T-helper 17 cell (primary cell): ENCODE data around the gene ATN1. TPM values are rescaled to one million over a fixed set of nuclear protein-coding genes. Genes with fewer than 3 reads are reported as not detected.

Experiments used
- ATAC-seq: fragments of 150-1000 bp; cut with Tn5 transposase; 2 replicates; pipeline ENCODE4 v1.10.0; 2021; ENCODE audit warnings: mild to moderate bottlenecking, moderate library complexity
- DNase-seq, 3 donors: peaks; one replicate each; pipeline versions ENCODE4 v3.0.0 to v3.0.0-alpha.2; 2020 to 2021
- H3K9me3 ChIP-seq: one replicate; pipeline ENCODE4 v1.7.0; 2013; ENCODE audit warnings: low read length, mild to moderate bottlenecking; ENCODE audit not compliant: control insufficient read depth, poor library complexity, severe bottlenecking
- H3K27ac Mint-ChIP-seq: one replicate; pipeline ENCODE4 v1.8.0; 2022; ENCODE audit warnings: mild to moderate bottlenecking, moderate library complexity, mixed read lengths
- H3K27me3 Mint-ChIP-seq: one replicate; pipeline ENCODE4 v1.8.0; 2022; ENCODE audit warnings: mixed read lengths
- H3K36me3 Mint-ChIP-seq: one replicate; pipeline ENCODE4 v1.8.0; 2022; ENCODE audit warnings: low read depth, mixed read lengths
- H3K4me1 Mint-ChIP-seq: one replicate; pipeline ENCODE4 v1.8.0; 2022; ENCODE audit warnings: mild to moderate bottlenecking, mixed read lengths
- H3K4me3 Mint-ChIP-seq: one replicate; pipeline ENCODE4 v1.8.0; 2022; ENCODE audit warnings: mild to moderate bottlenecking, moderate library complexity, mixed read lengths
- total RNA-seq, 4 donors: library from RNA in 2 of 4; stranded (reverse) in 2 of 4; gene quantifications; one replicate each; pipeline ENCODE4 v1.2.3 and lab custom pipeline; 2022 to 2026

ATN1 gene
- total RNA-seq, 2 donors from 2014 or later = 24.1 to 28.9 TPM

- ATAC-seq (no peak), DNase-seq (no peak)
- peak overlapping the region; percentile 96 for H3K4me3 Mint-ChIP-seq
- peak overlapping the region; percentile 98 for H3K27ac Mint-ChIP-seq
- no peaks in the 10 kb centered on the region for H3K9me3 ChIP-seq
- no peaks in the 10 kb centered on the region for H3K27me3 Mint-ChIP-seq
- H3K4me1 Mint-ChIP-seq = peaks cover 86% of the 10 kb centered on the region
- peaks cover 13% of the 10 kb centered on the region for H3K36me3 Mint-ChIP-seq
Observed at GRCh38 chr12:6957151-6957701, 29.5 kb downstream of the ATN1 start.

DNA sequence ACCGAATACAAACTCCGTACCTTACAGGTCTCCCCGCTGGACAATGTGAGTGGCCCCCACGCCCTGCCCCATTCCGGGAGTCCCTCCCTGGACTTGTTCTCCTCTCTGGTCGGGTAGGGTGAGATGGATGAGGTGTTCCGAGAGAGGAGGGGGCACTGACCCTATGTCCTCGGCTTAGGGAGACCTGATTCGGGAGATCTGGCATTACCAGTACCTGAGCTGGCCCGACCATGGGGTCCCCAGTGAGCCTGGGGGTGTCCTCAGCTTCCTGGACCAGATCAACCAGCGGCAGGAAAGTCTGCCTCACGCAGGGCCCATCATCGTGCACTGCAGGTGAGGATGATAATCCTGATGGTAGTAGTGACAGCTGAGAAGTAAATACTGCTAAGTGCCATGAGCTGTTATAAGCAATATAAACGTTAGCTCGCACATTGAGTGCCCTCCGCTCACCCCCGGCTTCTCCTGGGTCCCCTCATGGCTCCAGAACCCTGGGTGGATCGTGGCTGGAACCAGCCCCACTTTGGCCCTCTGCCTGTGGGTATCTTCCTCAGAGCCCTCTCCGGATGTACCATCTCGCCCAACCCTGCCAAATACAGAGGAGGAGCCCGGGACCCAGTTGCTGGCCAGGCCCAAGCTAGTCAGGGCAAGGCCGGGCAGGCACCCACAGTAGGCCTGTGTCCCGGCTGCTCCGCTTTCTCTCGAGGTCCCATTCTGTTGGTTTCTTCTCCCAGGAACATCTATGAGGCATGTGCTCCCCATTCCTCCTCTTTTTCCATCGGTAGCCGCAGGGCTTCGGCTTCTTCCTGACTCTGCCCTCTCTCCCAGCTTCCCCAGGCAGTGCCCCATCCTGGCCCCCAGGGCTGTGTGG, 30.2 kb downstream of the ATN1 start:
- peaks cover 13% of the 10 kb centered on the region for H3K36me3 Mint-ChIP-seq
- DNase-seq (no peak), ATAC-seq (no peak)
- peak overlapping the region; percentile 98 for H3K27ac Mint-ChIP-seq
- H3K9me3 ChIP-seq = no peaks in the 10 kb centered on the region
- peak overlapping the region; percentile 96 for H3K4me3 Mint-ChIP-seq
- H3K4me1 Mint-ChIP-seq = peaks cover 80% of the 10 kb centered on the region
- no peaks in the 10 kb centered on the region for H3K27me3 Mint-ChIP-seq

DNA sequence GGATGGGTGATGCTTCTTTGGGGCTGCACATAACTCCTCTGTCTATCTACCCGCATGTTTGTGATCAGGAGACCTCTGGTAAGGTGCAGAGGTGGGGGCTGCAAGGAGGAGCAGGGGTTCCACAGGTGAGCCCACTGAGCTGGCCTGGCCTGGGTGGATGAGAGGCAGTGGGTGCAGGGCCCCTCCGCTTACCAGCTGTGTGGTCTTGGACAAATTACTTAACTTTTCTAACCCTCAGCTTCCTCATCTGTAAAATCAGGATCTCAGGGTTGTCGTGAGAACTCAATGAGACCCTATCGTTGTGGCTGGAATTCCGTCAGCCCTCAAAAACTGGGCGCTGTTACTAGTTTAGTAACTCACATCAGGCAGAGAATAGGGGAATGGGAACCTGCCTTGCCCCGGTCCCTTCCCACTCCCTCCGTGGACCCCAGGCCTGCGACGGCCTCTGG, 30.9 kb downstream of the ATN1 start:
- H3K4me3 Mint-ChIP-seq = peak overlapping the region; percentile 96
- H3K27me3 Mint-ChIP-seq = no peaks in the 10 kb centered on the region
- peaks cover 74% of the 10 kb centered on the region for H3K4me1 Mint-ChIP-seq

GRCh38 chr12:6959058-6959804, 31.5 kb downstream of the ATN1 start:
- H3K9me3 ChIP-seq = no peaks in the 10 kb centered on the region
- H3K27me3 Mint-ChIP-seq = no peaks in the 10 kb centered on the region
- H3K4me1 Mint-ChIP-seq = peaks cover 68% of the 10 kb centered on the region
- H3K27ac Mint-ChIP-seq = peak overlapping the region; percentile 98
- DNase-seq (peak; percentile 60 to 66 (median 60)), ATAC-seq (peak; percentile 68)
- H3K36me3 Mint-ChIP-seq = peaks cover 13% of the 10 kb centered on the region
- peak overlapping the region; percentile 96 for H3K4me3 Mint-ChIP-seq

More for the DNA sequence above, 30.9 kb downstream of the ATN1 start:
- ATAC-seq (peak; percentile 1), DNase-seq (no peak)
- peaks cover 13% of the 10 kb centered on the region for H3K36me3 Mint-ChIP-seq
- H3K27ac Mint-ChIP-seq = peak overlapping the region; percentile 98
- no peaks in the 10 kb centered on the region for H3K9me3 ChIP-seq

DNA sequence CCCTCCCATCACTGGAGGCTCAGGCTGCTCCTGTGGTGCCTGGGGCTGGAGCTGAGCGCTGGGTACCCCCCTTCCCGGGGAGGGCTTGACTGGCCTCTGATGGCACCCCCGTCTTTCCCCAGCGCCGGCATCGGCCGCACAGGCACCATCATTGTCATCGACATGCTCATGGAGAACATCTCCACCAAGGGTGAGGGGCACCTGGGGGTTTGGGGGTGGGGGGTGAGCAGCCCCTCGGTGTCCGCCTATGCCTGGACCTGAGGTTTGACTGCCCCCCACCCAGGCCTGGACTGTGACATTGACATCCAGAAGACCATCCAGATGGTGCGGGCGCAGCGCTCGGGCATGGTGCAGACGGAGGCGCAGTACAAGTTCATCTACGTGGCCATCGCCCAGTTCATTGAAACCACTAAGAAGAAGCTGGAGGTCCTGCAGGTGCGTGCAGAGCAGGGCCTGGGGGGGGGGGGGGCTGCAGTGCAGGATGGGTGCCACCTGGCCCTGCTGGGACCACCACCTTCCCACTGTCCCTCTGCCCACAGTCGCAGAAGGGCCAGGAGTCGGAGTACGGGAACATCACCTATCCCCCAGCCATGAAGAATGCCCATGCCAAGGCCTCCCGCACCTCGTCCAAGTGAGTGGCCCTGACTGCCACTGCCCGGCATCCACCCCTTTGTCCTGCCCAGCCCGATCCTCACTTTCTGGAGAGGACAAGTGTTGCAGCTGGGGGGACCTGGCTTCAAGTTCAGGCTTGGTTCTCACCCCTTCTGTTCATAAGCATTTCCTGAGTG, 32.2 kb downstream of the ATN1 start:
- DNase-seq (no peak), ATAC-seq (no peak)
- Mint-ChIP-seq H3K4me1 (peaks cover 63% of the 10 kb centered on the region), H3K4me3 (peak overlapping the region; percentile 96), H3K27ac (peak overlapping the region; percentile 98), H3K27me3 (no peaks in the 10 kb centered on the region), H3K36me3 (peaks cover 11% of the 10 kb centered on the region)
- H3K9me3 ChIP-seq = no peaks in the 10 kb centered on the region

DNA sequence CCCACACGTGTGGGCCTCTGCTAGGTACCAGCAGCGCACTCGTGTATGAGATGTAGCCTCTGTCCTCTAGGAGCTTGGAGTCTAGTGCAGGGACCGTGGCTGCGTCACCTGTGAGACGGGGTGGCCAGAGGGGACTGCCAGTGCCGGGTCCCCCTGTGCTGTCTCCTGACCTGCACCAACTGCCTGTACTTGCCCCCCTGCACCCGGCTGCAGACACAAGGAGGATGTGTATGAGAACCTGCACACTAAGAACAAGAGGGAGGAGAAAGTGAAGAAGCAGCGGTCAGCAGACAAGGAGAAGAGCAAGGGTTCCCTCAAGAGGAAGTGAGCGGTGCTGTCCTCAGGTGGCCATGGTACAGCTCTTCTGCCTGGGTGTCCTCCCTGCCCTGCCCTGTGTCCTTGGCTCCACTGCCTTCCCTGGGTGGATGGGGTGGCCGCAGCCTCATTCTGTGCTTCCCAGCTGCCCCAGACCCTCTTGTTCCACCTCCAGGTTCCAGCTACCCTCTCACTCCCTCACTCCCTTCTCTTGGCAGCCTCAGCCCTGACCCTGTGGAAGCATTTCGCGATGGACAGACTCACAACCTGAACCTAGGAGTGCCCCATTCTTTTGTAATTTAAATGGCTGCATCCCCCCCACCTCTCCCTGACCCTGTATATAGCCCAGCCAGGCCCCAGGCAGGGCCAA, 33.0 kb downstream of the ATN1 start:
- DNase-seq = no peak
- Mint-ChIP-seq H3K36me3 (peaks cover 11% of the 10 kb centered on the region), H3K27ac (peak overlapping the region; percentile 98), H3K27me3 (no peaks in the 10 kb centered on the region), H3K4me1 (peaks cover 63% of the 10 kb centered on the region), H3K4me3 (peak overlapping the region; percentile 91)
- no peak for ATAC-seq
- H3K9me3 ChIP-seq = no peaks in the 10 kb centered on the region

DNA sequence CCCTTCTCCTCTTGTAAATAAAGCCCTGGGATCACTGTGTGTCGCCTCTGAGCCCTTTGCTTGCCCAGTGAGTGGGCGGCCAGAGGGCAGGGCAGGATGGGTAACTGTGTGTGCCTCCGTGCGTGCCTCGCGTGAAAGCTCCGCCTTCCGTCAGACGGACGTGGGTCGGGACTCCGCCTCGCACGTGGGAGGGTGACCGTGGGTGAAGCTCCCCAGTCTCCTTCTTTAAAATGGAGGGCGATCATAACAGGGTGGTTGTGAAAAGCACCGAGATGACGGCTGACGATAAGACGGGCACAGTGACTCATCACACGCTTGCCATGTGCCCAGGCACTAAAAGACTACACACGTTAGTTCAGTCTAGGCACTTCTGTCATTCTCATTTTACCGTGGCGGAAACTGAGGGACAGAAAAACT, 33.5 kb downstream of the ATN1 start:
- Mint-ChIP-seq H3K4me3 (peak overlapping the region; percentile 91), H3K36me3 (peaks cover 11% of the 10 kb centered on the region), H3K27ac (peak overlapping the region; percentile 98), H3K4me1 (peaks cover 59% of the 10 kb centered on the region), H3K27me3 (no peaks in the 10 kb centered on the region)
- DNase-seq (peak; percentile 76 to 86 (median 78)), ATAC-seq (peak; percentile 83)
- no peaks in the 10 kb centered on the region for H3K9me3 ChIP-seq

GRCh38 chr12:6961695-6962284, 34.0 kb downstream of the ATN1 start:
- Mint-ChIP-seq H3K4me1 (peaks cover 54% of the 10 kb centered on the region), H3K36me3 (peaks cover 10% of the 10 kb centered on the region)
- ATAC-seq = peak; percentile 24

DNA sequence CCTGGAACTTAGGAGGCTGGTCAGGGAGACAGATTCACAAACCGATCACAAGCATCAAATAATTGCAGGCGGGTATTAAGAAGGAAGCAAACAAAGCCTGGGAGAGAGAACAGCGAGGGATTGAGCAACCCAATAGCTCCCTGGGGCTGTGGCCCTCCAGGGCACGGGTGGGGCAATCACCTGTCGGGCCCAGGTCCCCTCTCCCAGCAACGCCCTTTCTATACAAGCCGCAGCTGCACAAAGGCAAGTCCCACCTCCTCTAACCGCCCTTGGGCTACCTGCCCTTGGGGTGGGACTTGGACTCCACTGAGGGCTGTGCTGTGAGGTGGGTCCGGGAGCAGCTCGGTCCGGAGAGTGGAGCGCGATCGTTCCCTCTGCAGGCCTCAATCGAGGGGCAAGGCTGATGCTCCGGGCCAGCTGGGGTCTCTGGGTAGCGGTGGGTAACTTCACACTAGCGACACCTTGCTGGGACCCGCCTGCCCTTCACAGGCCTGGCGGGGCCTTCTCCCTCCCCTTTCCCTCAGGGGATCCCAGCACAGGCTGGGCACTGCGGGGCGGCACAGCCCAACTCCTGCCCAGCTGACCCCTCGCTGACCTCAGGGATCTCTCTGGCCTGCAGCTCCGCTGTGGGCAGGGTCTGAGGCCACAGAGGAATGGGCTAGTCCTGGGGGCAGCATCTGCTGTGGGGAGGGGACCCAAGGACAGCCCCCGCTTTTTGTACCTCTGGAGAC, 34.7 kb downstream of the ATN1 start:
- ATAC-seq = no peak
- Mint-ChIP-seq H3K27ac (peak overlapping the region; percentile 98), H3K4me1 (peaks cover 48% of the 10 kb centered on the region), H3K27me3 (no peaks in the 10 kb centered on the region), H3K4me3 (peak overlapping the region; percentile 91), H3K36me3 (peaks cover 6% of the 10 kb centered on the region)
- DNase-seq = no peak
- no peaks in the 10 kb centered on the region for H3K9me3 ChIP-seq

More at GRCh38 chr12:6961695-6962284, 34.0 kb downstream of the ATN1 start:
- Mint-ChIP-seq H3K4me3 (peak overlapping the region; percentile 91), H3K27me3 (no peaks in the 10 kb centered on the region), H3K27ac (peak overlapping the region; percentile 98)
- H3K9me3 ChIP-seq = no peaks in the 10 kb centered on the region
- peak in 1 of 3 donors; percentile 43 for DNase-seq

DNA sequence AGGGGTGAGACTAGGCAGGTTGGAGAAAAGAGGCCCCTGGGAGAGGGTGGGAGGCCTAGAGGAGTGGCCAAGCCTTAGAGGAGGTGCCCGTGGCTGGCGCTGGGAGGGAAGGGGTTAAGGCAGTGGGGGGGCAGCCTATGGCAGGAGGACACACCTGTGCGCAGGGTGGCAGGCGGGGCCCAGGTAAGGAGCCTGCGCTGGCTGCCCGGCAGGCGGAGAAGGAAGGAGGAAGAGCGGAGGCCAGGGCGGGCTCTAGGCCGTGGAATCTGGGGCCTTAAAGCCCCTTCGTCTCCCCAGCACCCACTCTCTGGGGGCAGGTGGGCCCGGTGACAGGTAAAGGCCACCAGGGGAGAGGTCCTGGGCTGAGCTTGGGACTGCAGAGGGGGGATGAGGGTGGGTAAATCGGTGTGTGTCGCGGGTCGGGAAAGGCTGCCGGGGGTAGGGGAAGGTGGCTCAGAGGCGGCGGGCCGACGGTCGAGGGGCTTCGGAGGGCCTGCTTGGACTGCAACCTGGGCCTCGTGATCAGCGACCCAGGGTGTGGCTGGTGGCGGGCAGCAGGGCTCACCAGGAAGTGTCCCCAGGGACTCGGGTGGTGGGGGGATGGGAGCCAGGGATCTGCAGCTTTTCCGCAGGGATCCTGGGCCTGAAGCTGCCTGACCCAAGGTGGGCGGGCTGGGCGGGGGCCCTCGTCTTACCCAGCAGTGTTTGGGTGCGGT, 35.4 kb downstream of the ATN1 start:
- H3K4me3 Mint-ChIP-seq = peak overlapping the region; percentile 28
- no peak for DNase-seq
- H3K27me3 Mint-ChIP-seq = no peaks in the 10 kb centered on the region
- no peaks in the 10 kb centered on the region for H3K9me3 ChIP-seq
- H3K27ac Mint-ChIP-seq = peak overlapping the region; percentile 98
- peaks cover 6% of the 10 kb centered on the region for H3K36me3 Mint-ChIP-seq
- no peak for ATAC-seq
- H3K4me1 Mint-ChIP-seq = peaks cover 44% of the 10 kb centered on the region
